ENCODE results near the gene RAD52. TPM values are rescaled to one million over a fixed set of nuclear protein-coding genes. Genes with fewer than 3 reads are reported as not detected.

RAD52 gene
- total RNA-seq, 1 experiment from 2014 or later = 17.4 TPM

DNA sequence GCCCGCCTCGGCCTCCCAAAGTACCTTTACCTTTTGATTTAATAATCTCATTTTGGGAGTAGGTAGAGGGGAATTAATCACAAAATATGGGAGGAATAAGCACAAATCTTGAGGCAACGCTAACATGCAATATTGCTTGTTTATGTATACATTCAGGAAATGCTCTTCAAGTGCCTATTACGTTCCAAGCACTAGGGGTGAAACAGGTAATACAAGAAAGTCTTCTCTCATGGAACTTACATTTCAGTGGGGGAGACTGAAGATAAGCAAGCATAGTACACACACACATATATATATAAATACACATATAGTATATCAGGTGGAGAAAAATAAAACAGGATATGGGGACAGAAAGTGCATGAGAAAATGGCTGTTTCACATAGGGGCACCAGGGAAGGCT, 22.5 kb upstream of the RAD52 start:
- Histone ChIP-seq H3K9ac (ENCODE audit: low read length) (no peak overlapping the region), H3K27me3 (ENCODE audit: low read length) (no peaks in the 10 kb centered on the region), H3K4me3 (ENCODE audit: low read length) (no peak overlapping the region), H4K20me1 (ENCODE audit: low read length) (no peaks in the 10 kb centered on the region), H3K36me3 (ENCODE audit: low read depth, low read length) (no peaks in the 10 kb centered on the region), H3F3A (ENCODE audit: low read length, unreplicated experiment) (no peaks in the 10 kb centered on the region), H3K79me2 (ENCODE audit: low read length) (no peaks in the 10 kb centered on the region), H3K27ac (ENCODE audit: low read length) (no peak overlapping the region), H3K4me2 (ENCODE audit: low read length) (no peak overlapping the region), H3K9me3 (ENCODE audit: low read length) (no peaks in the 10 kb centered on the region), H2AFZ (ENCODE audit: low read length) (no peak overlapping the region), H3K4me1 (ENCODE audit: insufficient read depth, low read length) (no peaks in the 10 kb centered on the region), H3K9me2 (replicated peaks; ENCODE audit: low read length) (no peaks in the 10 kb centered on the region)
- intact Hi-C loops (cut with micrococcal nuclease) = no loop called here
- CTCF ChIA-PET = no interaction called here
- no peak for DNase-seq
- TF ChIP-seq EZH2phosphoT487 (IDR thresholded peaks at IDR 0.05; ENCODE audit: borderline replicate concordance, low read length) = no peak
- TF ChIP-seq EZH2 (IDR thresholded peaks at IDR 0.05; ENCODE audit: low read length, unreplicated experiment) = no peak
- TF ChIP-seq, protein P1, sequence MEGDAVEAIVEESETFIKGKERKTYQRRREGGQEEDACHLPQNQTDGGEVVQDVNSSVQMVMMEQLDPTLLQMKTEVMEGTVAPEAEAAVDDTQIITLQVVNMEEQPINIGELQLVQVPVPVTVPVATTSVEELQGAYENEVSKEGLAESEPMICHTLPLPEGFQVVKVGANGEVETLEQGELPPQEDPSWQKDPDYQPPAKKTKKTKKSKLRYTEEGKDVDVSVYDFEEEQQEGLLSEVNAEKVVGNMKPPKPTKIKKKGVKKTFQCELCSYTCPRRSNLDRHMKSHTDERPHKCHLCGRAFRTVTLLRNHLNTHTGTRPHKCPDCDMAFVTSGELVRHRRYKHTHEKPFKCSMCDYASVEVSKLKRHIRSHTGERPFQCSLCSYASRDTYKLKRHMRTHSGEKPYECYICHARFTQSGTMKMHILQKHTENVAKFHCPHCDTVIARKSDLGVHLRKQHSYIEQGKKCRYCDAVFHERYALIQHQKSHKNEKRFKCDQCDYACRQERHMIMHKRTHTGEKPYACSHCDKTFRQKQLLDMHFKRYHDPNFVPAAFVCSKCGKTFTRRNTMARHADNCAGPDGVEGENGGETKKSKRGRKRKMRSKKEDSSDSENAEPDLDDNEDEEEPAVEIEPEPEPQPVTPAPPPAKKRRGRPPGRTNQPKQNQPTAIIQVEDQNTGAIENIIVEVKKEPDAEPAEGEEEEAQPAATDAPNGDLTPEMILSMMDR (conservative IDR thresholded peaks at IDR 0.05; ENCODE audit: low read depth, low read length) = no peak
- BruUV-seq (replicated peaks) = no TSS peak
- ATAC-seq = no peak
- POLR2A ChIA-PET (ENCODE audit: unreplicated experiment) = no interaction called here

DNA sequence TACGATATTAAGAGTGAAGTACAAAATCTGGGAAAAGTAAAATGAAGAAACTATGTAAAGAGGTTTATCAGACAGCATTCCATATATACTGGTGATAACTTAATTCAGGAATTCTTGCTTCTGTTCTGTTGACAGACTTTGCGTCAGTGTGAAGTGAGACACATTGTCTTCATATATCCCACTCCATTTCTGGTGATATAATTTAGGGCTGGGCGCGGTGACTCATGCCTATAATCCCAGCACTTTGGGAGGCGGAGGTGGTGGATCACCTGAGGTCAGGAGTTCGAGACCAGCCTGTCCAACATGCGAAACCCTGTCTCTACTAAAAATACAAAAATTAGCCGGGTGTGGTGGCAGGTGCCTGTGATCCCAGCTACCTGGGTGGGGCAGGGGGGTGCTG, 20.3 kb upstream of the RAD52 start:
- Histone ChIP-seq H3K9me3 (ENCODE audit: low read length) (no peaks in the 10 kb centered on the region), H2AFZ (ENCODE audit: low read length) (no peak overlapping the region), H3K36me3 (ENCODE audit: low read depth, low read length) (no peaks in the 10 kb centered on the region), H4K20me1 (ENCODE audit: low read length) (no peaks in the 10 kb centered on the region), H3K4me1 (ENCODE audit: insufficient read depth, low read length) (no peaks in the 10 kb centered on the region), H3K9ac (ENCODE audit: low read length) (no peak overlapping the region), H3K79me2 (ENCODE audit: low read length) (no peaks in the 10 kb centered on the region), H3K27me3 (ENCODE audit: low read length) (no peaks in the 10 kb centered on the region), H3K27ac (ENCODE audit: low read length) (no peak overlapping the region), H3K4me3 (ENCODE audit: low read length) (no peak overlapping the region), H3F3A (ENCODE audit: low read length, unreplicated experiment) (no peaks in the 10 kb centered on the region), H3K9me2 (replicated peaks; ENCODE audit: low read length) (no peaks in the 10 kb centered on the region), H3K4me2 (ENCODE audit: low read length) (no peak overlapping the region)
- ChIA-PET CTCF (no interaction called here), POLR2A (ENCODE audit: unreplicated experiment) (no interaction called here)
- ATAC-seq (no peak), DNase-seq (no peak)
- no peak for TF ChIP-seq EZH2phosphoT487 (IDR thresholded peaks at IDR 0.05; ENCODE audit: borderline replicate concordance, low read length)
- no peak for TF ChIP-seq EZH2 (IDR thresholded peaks at IDR 0.05; ENCODE audit: low read length, unreplicated experiment)
- TF ChIP-seq, protein P1 (conservative IDR thresholded peaks at IDR 0.05; ENCODE audit: low read depth, low read length) = no peak
- BruUV-seq (replicated peaks) = no TSS peak
- intact Hi-C loops (cut with micrococcal nuclease) = no loop called here

DNA sequence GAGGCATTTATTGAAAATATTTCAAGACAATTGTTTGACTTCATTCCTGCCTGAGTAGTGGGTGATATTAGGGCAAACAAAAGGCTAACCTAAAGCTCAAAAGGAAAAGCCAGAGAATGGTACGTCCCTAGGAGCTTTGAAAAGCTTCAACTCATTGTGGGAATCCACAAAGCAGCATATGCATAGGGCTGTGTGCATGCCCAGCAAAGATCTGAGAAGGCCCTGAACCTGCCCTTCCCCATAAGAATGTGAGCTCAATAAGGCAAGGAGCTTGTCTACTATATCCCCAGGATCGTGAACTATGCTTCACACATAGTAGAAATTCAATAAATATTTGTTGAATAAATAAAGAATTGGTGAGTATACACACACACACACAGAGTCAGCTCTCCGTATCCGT, 19.1 kb upstream of the RAD52 start:
- H3K9ac ChIP-seq (ENCODE audit: low read length) = no peak overlapping the region
- H3K9me3 ChIP-seq (ENCODE audit: low read length) = no peaks in the 10 kb centered on the region
- intact Hi-C loops (cut with micrococcal nuclease) = no loop called here
- no TSS peak for BruUV-seq (replicated peaks)
- H3K4me2 ChIP-seq (ENCODE audit: low read length) = no peak overlapping the region
- no peaks in the 10 kb centered on the region for H3K4me1 ChIP-seq (ENCODE audit: insufficient read depth, low read length)
- POLR2A ChIA-PET (ENCODE audit: unreplicated experiment) = no interaction called here
- ATAC-seq (0 out of 2 replicates have a peak, but pooled peaks have one; percentile 29), DNase-seq (no peak)
- no peaks in the 10 kb centered on the region for H3F3A ChIP-seq (ENCODE audit: low read length, unreplicated experiment)
- CTCF ChIA-PET = no interaction called here
- H2AFZ ChIP-seq (ENCODE audit: low read length) = no peak overlapping the region
- no peaks in the 10 kb centered on the region for H3K9me2 ChIP-seq (replicated peaks; ENCODE audit: low read length)
- H3K27me3 ChIP-seq (ENCODE audit: low read length) = no peaks in the 10 kb centered on the region
- TF ChIP-seq EZH2phosphoT487 (IDR thresholded peaks at IDR 0.05; ENCODE audit: borderline replicate concordance, low read length) (no peak), EZH2 (IDR thresholded peaks at IDR 0.05; ENCODE audit: low read length, unreplicated experiment) (no peak)
- TF ChIP-seq, protein P1 (conservative IDR thresholded peaks at IDR 0.05; ENCODE audit: low read depth, low read length) = no peak
- H3K27ac ChIP-seq (ENCODE audit: low read length) = no peak overlapping the region
- no peaks in the 10 kb centered on the region for H3K79me2 ChIP-seq (ENCODE audit: low read length)
- H4K20me1 ChIP-seq (ENCODE audit: low read length) = no peaks in the 10 kb centered on the region
- H3K36me3 ChIP-seq (ENCODE audit: low read depth, low read length) = no peaks in the 10 kb centered on the region
- H3K4me3 ChIP-seq (ENCODE audit: low read length) = no peak overlapping the region
